Measurements from ENCODE around the gene NOL3.

The NOL3 gene

DNA sequence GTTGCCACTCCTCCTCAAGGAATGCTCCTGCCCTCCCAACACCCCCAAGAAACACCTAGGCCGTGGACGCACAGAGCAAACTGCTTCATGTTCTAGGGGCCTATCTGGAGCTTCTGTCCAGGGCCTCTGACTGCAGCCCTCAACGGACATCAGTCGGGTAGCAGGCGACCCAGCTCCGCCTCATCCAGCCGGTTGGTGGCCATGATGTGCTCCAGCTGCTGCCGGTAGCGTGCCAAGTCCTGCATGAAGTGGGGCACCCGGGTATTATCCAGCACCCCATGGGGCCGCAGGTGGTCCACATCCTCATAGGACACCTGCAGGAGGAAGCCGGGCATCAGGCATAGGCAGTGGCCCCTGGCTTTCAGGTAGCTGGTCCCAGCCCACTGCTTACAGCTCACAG, 6.3 kb downstream of the NOL3 start:
- H3K27ac ChIP-seq = no peak overlapping the region; the same call in 1 of the 2 replicates
- TF ChIP-seq ZFX (IDR thresholded peaks at IDR 0.05) (no peak), CTCF (conservative IDR thresholded peaks at IDR 0.05) (no peak)

DNA sequence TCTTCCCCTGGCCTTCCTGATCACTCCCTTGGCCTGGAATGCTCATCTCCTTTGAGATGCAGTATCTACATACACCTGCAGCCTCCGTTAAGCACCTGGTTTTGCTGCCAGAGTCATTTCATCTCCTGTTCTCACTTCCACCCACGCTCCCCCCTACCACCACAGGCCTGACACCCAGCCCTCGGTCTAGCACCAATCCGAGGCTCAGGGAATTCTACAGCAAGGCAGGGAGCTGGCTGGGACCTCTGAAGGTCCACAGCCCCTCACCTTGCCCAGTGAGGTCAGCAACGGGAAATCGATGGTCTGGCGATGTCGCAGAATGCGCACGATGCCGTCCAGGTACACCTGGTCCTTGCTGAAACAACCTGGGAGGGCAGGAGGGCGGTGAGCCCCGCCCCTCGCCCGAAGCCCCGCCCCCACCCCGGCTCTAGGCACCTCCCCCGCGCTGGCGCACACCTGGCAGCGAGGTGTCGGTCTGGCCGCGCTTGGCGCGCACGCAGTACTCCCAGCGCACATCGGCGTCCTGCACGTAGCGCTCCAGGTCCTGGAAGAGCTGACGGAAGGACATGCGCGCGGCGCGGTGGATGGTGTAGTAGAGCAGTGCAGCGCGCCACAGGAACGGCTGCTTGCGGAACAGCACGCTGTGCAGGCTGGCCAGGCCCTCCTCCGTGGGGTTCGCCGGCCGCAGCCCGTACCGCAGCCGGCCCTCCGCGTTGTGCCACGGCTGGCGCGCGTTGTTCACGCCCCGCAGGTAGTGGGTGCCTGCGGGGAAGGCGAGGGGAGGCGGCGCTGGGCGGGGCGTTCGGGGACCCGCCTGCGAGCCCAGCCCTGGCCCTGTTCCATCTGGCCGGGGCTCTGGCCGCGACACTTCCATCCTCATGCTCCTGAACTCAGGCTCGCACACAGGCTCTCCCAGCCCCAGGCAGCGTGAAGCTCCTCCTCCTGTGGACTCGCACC, 7.7 kb downstream of the NOL3 start:
- H3K27ac ChIP-seq = peak overlapping the region; percentile 83
- TF ChIP-seq CTCF (conservative IDR thresholded peaks at IDR 0.05) = no peak; the same call in 1 of the 2 replicates
- no peak for TF ChIP-seq ZFX (IDR thresholded peaks at IDR 0.05)

DNA sequence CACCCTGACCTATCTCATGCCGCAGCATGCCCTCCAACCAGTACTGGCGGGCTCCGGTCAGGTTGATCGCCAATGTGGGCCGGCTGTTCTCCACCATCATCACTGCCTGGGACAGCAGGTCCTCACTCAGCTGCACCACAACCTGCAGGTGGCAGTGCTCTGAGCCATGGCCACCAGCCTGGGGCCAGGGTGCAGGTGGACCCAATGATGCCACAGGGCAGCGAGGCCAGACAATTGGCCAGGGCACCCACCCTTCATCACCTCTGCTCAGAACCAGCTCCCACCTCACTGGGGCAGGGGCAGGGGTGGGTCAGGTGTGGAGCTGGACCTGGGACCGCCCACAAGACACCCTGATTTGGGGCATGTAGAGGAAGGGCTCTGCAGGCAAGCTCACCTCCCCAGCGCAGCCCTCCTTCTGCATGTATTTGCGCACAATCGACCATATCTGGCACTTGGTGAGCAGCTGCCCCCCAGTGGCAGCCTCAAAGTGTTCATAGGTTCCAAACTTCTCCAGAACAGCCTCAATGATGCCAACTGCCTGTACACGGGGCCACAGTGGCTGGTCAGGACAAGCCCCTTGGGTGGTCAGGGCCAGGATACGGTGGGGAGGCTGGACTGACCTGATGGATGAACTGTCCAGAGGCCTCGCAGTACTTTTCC, 9.2 kb downstream of the NOL3 start:
- H3K27ac ChIP-seq = peak overlapping the region; percentile 83
- TF ChIP-seq ZFX (IDR thresholded peaks at IDR 0.05) = no peak
- TF ChIP-seq CTCF (conservative IDR thresholded peaks at IDR 0.05) = peak; percentile 45

DNA sequence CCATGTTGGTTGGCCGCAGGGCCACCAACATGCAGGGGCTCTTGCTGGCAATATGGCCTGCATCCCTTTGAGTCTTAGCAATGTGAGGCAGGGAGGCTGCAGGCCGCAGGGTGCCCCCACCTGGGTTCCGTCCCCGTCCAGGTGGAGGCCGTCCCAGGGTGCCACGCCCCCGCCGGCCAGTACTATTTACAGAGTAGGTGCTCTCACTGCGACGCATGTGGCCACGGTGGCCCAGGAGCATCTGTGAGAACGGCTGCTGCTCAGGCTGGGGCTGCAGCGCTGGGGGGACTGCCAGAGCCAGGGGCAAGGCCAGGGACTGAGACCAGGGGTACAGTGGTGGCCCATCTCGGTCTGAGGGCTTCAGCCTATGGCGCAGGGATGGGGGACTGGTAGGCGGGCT, 9.8 kb downstream of the NOL3 start:
- H3K27ac ChIP-seq = no peak overlapping the region; the same call in 1 of the 2 replicates
- TF ChIP-seq ZFX (IDR thresholded peaks at IDR 0.05) (no peak), CTCF (conservative IDR thresholded peaks at IDR 0.05) (no peak)

DNA sequence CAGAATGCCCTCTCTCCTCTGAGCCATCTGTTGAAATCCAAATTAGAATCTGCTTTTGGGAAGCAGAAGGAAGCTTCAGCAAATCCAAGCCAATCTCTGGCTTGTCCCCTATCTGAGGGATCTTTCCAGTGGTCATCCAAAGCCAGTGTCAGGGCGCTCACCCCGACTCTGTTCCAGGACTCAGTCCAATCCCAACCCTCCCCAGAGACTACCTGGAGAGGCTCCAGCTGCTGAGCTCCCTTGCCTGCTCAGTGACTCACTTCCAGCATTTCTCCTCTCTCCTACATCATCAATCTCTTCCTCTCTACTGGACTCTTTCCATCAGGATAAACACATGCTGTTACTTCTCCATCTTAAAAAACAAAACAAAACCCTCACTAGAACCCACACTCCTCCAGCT, 11.0 kb downstream of the NOL3 start:
- H3K27ac ChIP-seq = no peak overlapping the region
- TF ChIP-seq CTCF (conservative IDR thresholded peaks at IDR 0.05) (no peak), ZFX (IDR thresholded peaks at IDR 0.05) (no peak)

GRCh38 chr16:67182288-67182687, 11.9 kb downstream of the NOL3 start:
- no peak for TF ChIP-seq ZFX (IDR thresholded peaks at IDR 0.05)
- no peak for TF ChIP-seq CTCF (conservative IDR thresholded peaks at IDR 0.05)
- H3K27ac ChIP-seq = no peak overlapping the region

- TF ChIP-seq CTCF (conservative IDR thresholded peaks at IDR 0.05) (no peak), ZFX (IDR thresholded peaks at IDR 0.05) (0 out of 2 replicates have a peak, but pooled peaks have one; percentile 24)
- H3K27ac ChIP-seq = peak overlapping the region; percentile 91
Measured at GRCh38 chr16:67183284-67183626, 12.9 kb downstream of the NOL3 start.

Measured in C4-2B (cell line).